ENCODE results near the gene LTB4R. TPM values are rescaled to one million over a fixed set of nuclear protein-coding genes. Genes with fewer than 3 reads are reported as not detected.

LTB4R gene
- total and polyA plus RNA-seq, 8 donors: 5.3 to 26.1 (median 6.5) TPM

- ATAC-seq (no peak), DNase-seq (peak in 2 of 4 donors; percentile 31 to 72)
- peaks cover 0 to 16% of the 10 kb centered on the region in 2 donors for H3K27me3 ChIP-seq
- intact Hi-C loops (cut with DNase I): no loop called here
- TF ChIP-seq CTCF (IDR thresholded peaks at IDR 0.05): no peak
- peak overlapping the region; percentile 86 to 95 for H3K27ac ChIP-seq
- peaks cover 38 to 100% of the 10 kb centered on the region in 2 donors for H3K4me1 ChIP-seq
- H3K9me3 ChIP-seq: no peaks in the 10 kb centered on the region
- H3K36me3 ChIP-seq: peaks cover 0 to 14% of the 10 kb centered on the region in 2 donors
- peak overlapping the region in 1 of 2 donors; percentile 64 for H3K4me3 ChIP-seq
Measured at GRCh38 chr14:24312736-24313507, 1.6 kb downstream of the LTB4R start.

- H3K9me3 ChIP-seq: no peaks in the 10 kb centered on the region
- H3K27me3 ChIP-seq: peaks cover 0 to 24% of the 10 kb centered on the region in 2 donors
- intact Hi-C loops (cut with DNase I): no loop called here
- H3K4me1 ChIP-seq: peaks cover 38 to 100% of the 10 kb centered on the region in 2 donors
- ATAC-seq: no peak
- peak in 2 of 4 donors; percentile 33 to 67 for DNase-seq
- peaks cover 0 to 20% of the 10 kb centered on the region in 2 donors for H3K36me3 ChIP-seq
- peak overlapping the region in 1 of 2 donors; percentile 32 for H3K4me3 ChIP-seq
- peak overlapping the region; percentile 27 to 95 for H3K27ac ChIP-seq
- TF ChIP-seq CTCF (IDR thresholded peaks at IDR 0.05): no peak
Measured at GRCh38 chr14:24313913-24314312, 2.6 kb downstream of the LTB4R start.

GRCh38 chr14:24314377-24315193 lies 3.3 kb downstream of the LTB4R start:
- DNase-seq: peak in 2 of 4 donors; percentile 39 to 69
- H3K27ac ChIP-seq: peak overlapping the region; percentile 27 to 95
- peaks cover 35 to 98% of the 10 kb centered on the region in 2 donors for H3K4me1 ChIP-seq
- H3K27me3 ChIP-seq: peaks cover 0 to 31% of the 10 kb centered on the region in 2 donors
- peaks cover 0 to 25% of the 10 kb centered on the region in 2 donors for H3K36me3 ChIP-seq
- ATAC-seq: no peak
- no peak for TF ChIP-seq CTCF (IDR thresholded peaks at IDR 0.05)
- H3K9me3 ChIP-seq: no peaks in the 10 kb centered on the region
- peak overlapping the region in 1 of 2 donors; percentile 32 for H3K4me3 ChIP-seq
- intact Hi-C loops (cut with DNase I): no loop called here

DNA sequence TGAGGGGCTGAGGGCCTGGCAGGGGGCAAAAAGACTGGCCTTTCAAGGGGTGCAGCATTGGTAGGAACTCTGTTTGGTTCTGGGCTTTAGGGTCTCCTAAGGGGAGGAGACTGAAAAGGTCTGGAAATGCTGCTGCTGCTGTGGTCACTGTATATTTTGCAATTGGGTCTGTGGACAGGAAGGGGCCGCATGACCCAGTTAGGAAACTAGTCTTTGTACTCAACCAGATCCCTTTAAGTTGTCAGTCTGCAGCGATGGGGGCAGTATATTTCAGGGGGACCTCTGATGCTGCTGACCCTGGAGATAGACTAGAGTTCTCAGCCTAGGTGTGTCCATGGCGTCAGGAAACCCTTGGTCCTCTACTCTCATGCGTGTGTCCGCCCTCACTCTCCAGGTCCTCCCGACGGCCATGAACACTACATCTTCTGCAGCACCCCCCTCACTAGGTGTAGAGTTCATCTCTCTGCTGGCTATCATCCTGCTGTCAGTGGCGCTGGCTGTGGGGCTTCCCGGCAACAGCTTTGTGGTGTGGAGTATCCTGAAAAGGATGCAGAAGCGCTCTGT lies 4.0 kb downstream of the LTB4R start:
- no peak for TF ChIP-seq CTCF (IDR thresholded peaks at IDR 0.05)
- H3K4me3 ChIP-seq: peak overlapping the region in 1 of 2 donors; percentile 32
- H3K36me3 ChIP-seq: peaks cover 0 to 30% of the 10 kb centered on the region in 2 donors
- H3K27ac ChIP-seq: peak overlapping the region; percentile 51 to 95
- no peak for ATAC-seq
- no peaks in the 10 kb centered on the region for H3K9me3 ChIP-seq
- intact Hi-C loops (cut with DNase I): no loop called here
- peaks cover 0 to 37% of the 10 kb centered on the region in 2 donors for H3K27me3 ChIP-seq
- DNase-seq: no peak
- H3K4me1 ChIP-seq: peaks cover 28 to 90% of the 10 kb centered on the region in 2 donors

Measured in left lung (tissue), 10 donors.